HepG2 (cell line): Measurements from ENCODE around the gene PPP4R4. TPM values are rescaled to one million over a fixed set of nuclear protein-coding genes. Genes with fewer than 3 reads are reported as not detected.

Source experiments
- ATAC-seq: fragments of 200-7000 bp; cut with Tn5 transposase; 3 replicates; pipeline ENCODE4 v1.9.1; 2020; ENCODE audit warnings: mild to moderate bottlenecking, moderate library complexity
- BruUV-seq: library from RNA; stranded (reverse); fragments of 400-500 nt; replicated peaks from 2 replicates; lab custom pipeline; 2021; lab: Mats Ljungman, UMichigan
- CTCF ChIA-PET: fragments of 300-600 bp; formaldehyde crosslinking; extraction: SDS; loops from one replicate; lab custom pipeline; 2021; ENCODE audit warnings: low total read pairs, inconsistent platforms, low intra/inter-chr PET ratio; lab: Yijun Ruan, JAX
- POLR2A ChIA-PET: fragments of 350-600 bp; sonication (Branson Sonifier 250); formaldehyde crosslinking; loops from one replicate; lab custom pipeline; 2020; ENCODE audit warnings: antibody characterized with exemption, inconsistent platforms; lab: Yijun Ruan, JAX
- DNase-seq: peaks from one replicate; pipeline ENCODE4 v3.0.0-alpha.2; 2015; ENCODE audit warnings: low spot score
- FAIRE-seq: peaks from 3 replicates; lab custom pipeline; 2011; peaks lifted over from hg19 to GRCh38; lab: Jason Lieb, UNC
- H2AFZ ChIP-seq: one replicate; pipeline ENCODE4 v1.6.1; 2011; ENCODE audit warnings: low read length, inconsistent platforms
- H3K27ac ChIP-seq: fragments of 300-600 bp; 3 replicates; pipeline ENCODE4 v1.8.0; 2011; ENCODE audit warnings: mixed run types, mild to moderate bottlenecking, mixed read lengths, low read length, inconsistent platforms; ENCODE audit not compliant: insufficient read depth; ENCODE audit errors: extremely low read length
- H3K27me3 ChIP-seq, 2 experiments: fragments of 200-600 bp in 1 of 2; 2 replicates in 1 of 2; 3 replicates in 1 of 2; pipeline versions ENCODE4 v1.6.0 to v1.8.0; 2011; ENCODE audit warnings: low read length in 2 of 2, mild to moderate bottlenecking in 2 of 2, moderate library complexity in 2 of 2, inconsistent platforms in 1 of 2; ENCODE audit not compliant: insufficient read depth in 2 of 2, control insufficient read depth in 1 of 2
- H3K36me3 ChIP-seq, 2 experiments: fragments of 200-600 bp in 1 of 2; replicated peaks in 1 of 2; 2 replicates in 1 of 2; 3 replicates in 1 of 2; pipeline versions ENCODE4 v1.5.1 to v1.8.0; 2011; ENCODE audit warnings: low read length in 2 of 2, inconsistent platforms in 1 of 2; ENCODE audit not compliant: insufficient read depth in 2 of 2, control insufficient read depth in 1 of 2
- H3K4me1 ChIP-seq: 2 replicates; pipeline ENCODE4 v1.5.1; 2012; ENCODE audit warnings: low read length, inconsistent platforms; ENCODE audit not compliant: insufficient read depth
- H3K4me2 ChIP-seq: 2 replicates; pipeline ENCODE4 v1.6.0; 2011; ENCODE audit warnings: low read depth, low read length, inconsistent platforms
- H3K4me3 ChIP-seq, 3 experiments: fragments of 200-600 bp in 1 of 3; sonication (generic), shearing (Covaris generic) in 1 of 3; replicated peaks in 1 of 3; 2 replicates each; pipeline ENCODE4 v1.5.1; 2011 to 2016; ENCODE audit warnings: low read length in 3 of 3, inconsistent platforms in 2 of 3, low read depth in 2 of 3, mild to moderate bottlenecking in 2 of 3, control low read depth in 1 of 3, mixed read lengths in 1 of 3; ENCODE audit not compliant: insufficient read depth in 1 of 3
- H3K79me2 ChIP-seq: one replicate; pipeline ENCODE4 v1.6.1; 2011; ENCODE audit warnings: low read length, inconsistent platforms; ENCODE audit not compliant: insufficient read depth
- H3K9ac ChIP-seq: 2 replicates; pipeline ENCODE4 v1.6.0; 2011; ENCODE audit warnings: mild to moderate bottlenecking, low read depth, low read length, inconsistent platforms; ENCODE audit not compliant: insufficient read depth
- H3K9me3 ChIP-seq: 2 replicates; pipeline ENCODE4 v1.5.1; 2012; ENCODE audit warnings: mild to moderate bottlenecking, low read length
- H4K20me1 ChIP-seq: 2 replicates; pipeline ENCODE4 v1.6.0; 2011; ENCODE audit warnings: inconsistent platforms, mild to moderate bottlenecking, low read length, moderate library complexity; ENCODE audit not compliant: insufficient read depth
- AGO2 ChIP-seq: fragments of 200-400 bp; formaldehyde crosslinking; optimal IDR thresholded peaks from 2 replicates; pipeline ENCODE3; 2017; ENCODE audit warnings: mild to moderate bottlenecking, low read depth, low read length, moderate library complexity
- ATF1 ChIP-seq: IDR thresholded peaks from 2 replicates; pipeline ENCODE4 v1.6.1; 2016; ENCODE audit warnings: mild to moderate bottlenecking, control low read depth
- CHD2 ChIP-seq: IDR thresholded peaks from 2 replicates; pipeline ENCODE4 v1.6.1; 2011; ENCODE audit warnings: low read depth, low read length, improper control_type of control experiment
- FOXP1 ChIP-seq, 2 experiments: fragments of 450-650 bp in 1 of 2; IDR thresholded peaks; 2 replicates each; pipeline ENCODE4 v1.6.1; 2017 to 2018; ENCODE audit warnings: antibody characterized with exemption in 1 of 2
- GATAD2A ChIP-seq: IDR thresholded peaks from 2 replicates; pipeline ENCODE4 v1.6.1; 2016
- GLI4 ChIP-seq: sonication (generic); formaldehyde crosslinking; IDR thresholded peaks from 2 replicates; pipeline ENCODE4 v1.5.1; 2020; ENCODE audit warnings: missing genetic modification reagents, mild to moderate bottlenecking, moderate library complexity, borderline replicate concordance
- HNRNPL ChIP-seq: fragments of 200-400 bp; formaldehyde crosslinking; IDR thresholded peaks from 2 replicates; pipeline ENCODE4 v1.6.1; 2017; ENCODE audit warnings: mild to moderate bottlenecking, low read depth, low read length
- KLF12 ChIP-seq: sonication (generic); formaldehyde crosslinking; IDR thresholded peaks from 2 replicates; pipeline ENCODE4 v1.4.0; 2020; ENCODE audit warnings: missing genetic modification reagents, borderline replicate concordance
- RFX5 ChIP-seq: IDR thresholded peaks from 2 replicates; pipeline ENCODE4 v1.6.1; 2011; ENCODE audit warnings: low read depth, low read length, improper control_type of control experiment
- RFXAP ChIP-seq: sonication (generic); formaldehyde crosslinking; IDR thresholded peaks from 2 replicates; pipeline ENCODE4 v1.4.0; 2020; ENCODE audit warnings: missing genetic modification reagents, borderline replicate concordance
- SIN3B ChIP-seq: fragments of 150-350 bp; IDR thresholded peaks from 2 replicates; pipeline ENCODE4 v1.6.1; 2014; ENCODE audit warnings: low read length
- SKI ChIP-seq: fragments of 450-650 bp; IDR thresholded peaks from one replicate; pipeline ENCODE4 v1.6.1; 2018; ENCODE audit warnings: mild to moderate bottlenecking; ENCODE audit not compliant: partially characterized antibody
- ZFP1 ChIP-seq: IDR thresholded peaks from 2 replicates; pipeline ENCODE4 v1.6.1; 2016
- ZFY ChIP-seq: sonication (generic); formaldehyde crosslinking; IDR thresholded peaks from 2 replicates; pipeline ENCODE4 v1.4.0; 2020; ENCODE audit warnings: missing genetic modification reagents
- ZNF264 ChIP-seq: sonication (generic); formaldehyde crosslinking; IDR thresholded peaks from 2 replicates; pipeline ENCODE4 v1.4.0; 2020; ENCODE audit warnings: missing genetic modification reagents
- ZNF331 ChIP-seq: sonication (generic); formaldehyde crosslinking; IDR thresholded peaks from 2 replicates; pipeline ENCODE4 v1.4.0; 2020; ENCODE audit warnings: missing genetic modification reagents
- ZNF335 ChIP-seq: sonication (generic); formaldehyde crosslinking; IDR thresholded peaks from 2 replicates; pipeline ENCODE4 v1.4.0; 2020; ENCODE audit warnings: missing genetic modification reagents
- ZNF549 ChIP-seq: sonication (generic); formaldehyde crosslinking; IDR thresholded peaks from 2 replicates; pipeline ENCODE4 v1.5.0; 2020; ENCODE audit warnings: missing genetic modification reagents
- ZNF572 ChIP-seq: sonication (generic); formaldehyde crosslinking; IDR thresholded peaks from 2 replicates; pipeline ENCODE4 v1.5.1; 2020; ENCODE audit warnings: mild to moderate bottlenecking, missing genetic modification reagents
- ZNF598 ChIP-seq: sonication (generic); formaldehyde crosslinking; IDR thresholded peaks from 2 replicates; pipeline ENCODE4 v1.5.1; 2020; ENCODE audit warnings: mild to moderate bottlenecking, missing genetic modification reagents, borderline replicate concordance
- ZNF670 ChIP-seq: sonication (generic); formaldehyde crosslinking; IDR thresholded peaks from 2 replicates; pipeline ENCODE4 v1.8.0; 2022; ENCODE audit warnings: mild to moderate bottlenecking, missing genetic modification reagents, borderline replicate concordance
- ZNF672 ChIP-seq: sonication (generic); formaldehyde crosslinking; IDR thresholded peaks from 2 replicates; pipeline ENCODE4 v1.8.1; 2022; ENCODE audit warnings: missing genetic modification reagents
- WGBS: methylation state at CpG from one replicate; pipeline ENCODE4 v1.1.6; 2017; ENCODE audit warnings: low lambda C conversion rate; 5-methylcytosine and 5-hydroxymethylcytosine counted together
- in situ Hi-C: cut with HindIII; loops from 2 replicates; pipeline ENCODE4 v1.10.0; 2017; ENCODE audit warnings: low pct_unique_long_range_greater_than_20kb; ENCODE audit not compliant: extremely low pct_ligation_motif_present
- intact Hi-C: fragments of 100-400 bp; cut with micrococcal nuclease; formaldehyde crosslinking; loops from one replicate; pipeline ENCODE4 v1.10.0; 2022; ENCODE audit not compliant: unreplicated experiment
- polyA plus RNA-seq, 8 experiments: library from polyadenylated mRNA; depleted of rRNA in 3 of 8; stranded (reverse) in 7 of 8; unstranded in 1 of 8; fragments of >200 nt; fragmentation: Illumina TruSeq in 4 of 8; extraction: Trizol in 4 of 8; gene quantifications; 2 replicates each; pipeline versions ENCODE4 v1.2.1 to v1.2.3, GENCODE V29; 2011 to 2016; ENCODE audit warnings: low read depth in 4 of 8, missing spikeins in 1 of 8, mixed read lengths in 1 of 8; ENCODE audit not compliant: insufficient read depth in 1 of 8
- total RNA-seq, 5 experiments: library from RNA; depleted of rRNA; stranded (reverse); fragments of >200 nt; fragmentation: Illumina TruSeq; extraction: Trizol; gene quantifications; 2 replicates each; pipeline ENCODE4 v1.2.3, GENCODE V29; 2016; ENCODE audit warnings: low read depth in 1 of 5
- TF ChIP-seq, protein P1 (sequence below): IDR thresholded peaks from 2 replicates; pipeline ENCODE4 v1.6.1; 2016; ENCODE audit warnings: mild to moderate bottlenecking, missing biosample characterization, missing genetic modification reagents
- TF ChIP-seq, protein P2 (sequence below): conservative IDR thresholded peaks from 2 replicates; pipeline ENCODE4 v1.6.1; 2018; ENCODE audit warnings: missing genetic modification reagents
- TF ChIP-seq, protein P3 (sequence below): sonication (generic); formaldehyde crosslinking; conservative IDR thresholded peaks from 2 replicates; pipeline ENCODE4 v1.8.1; 2023; ENCODE audit warnings: missing genetic modification reagents

The PPP4R4 gene
- total and polyA plus RNA-seq, 2 of the 13 experiments (the other 11 are each of a cell fraction or from before 2014, with no cell fraction given), result 9.5 to 19.8 TPM

DNA sequence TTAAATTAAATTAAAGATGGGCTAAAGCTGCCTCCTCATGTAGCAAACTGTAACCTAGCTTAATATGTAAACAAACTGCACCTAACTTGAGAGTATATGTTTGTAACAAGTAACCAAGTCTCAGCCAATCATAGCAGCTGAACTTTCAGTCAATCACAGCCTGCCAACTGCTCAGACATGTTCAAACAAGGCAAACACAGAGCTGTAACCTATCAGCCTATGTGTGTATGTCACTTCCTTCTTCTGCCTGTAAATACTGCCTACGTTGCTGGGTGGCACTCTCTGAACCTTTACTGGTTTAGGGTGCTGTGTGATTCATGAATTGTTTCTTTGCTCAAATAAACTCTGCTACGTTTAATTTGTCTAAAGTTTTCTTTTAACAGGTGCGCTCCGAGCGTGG lies 146.1 kb downstream of the PPP4R4 start:
- peak overlapping the region; percentile 87 for H3K27ac ChIP-seq
- no TSS peak for BruUV-seq
- peak overlapping the region; percentile 61 to 87 (median 67) for H3K4me3 ChIP-seq
- DNase-seq (peak; percentile 89), FAIRE-seq (peak; percentile 86), ATAC-seq (peak; percentile 77)
- CTCF ChIA-PET, result no interaction called here
- H3K36me3 ChIP-seq, result no peaks in the 10 kb centered on the region; a peak in 1 of 5 replicates
- POLR2A ChIA-PET, result interaction anchor here (0.9 to 4.8 kb wide), 12 partner anchors 11 to 295 kb away, joined by 3 to 19 read pairs (median 6); partner anchors contain the start of genes SERPINA1 and SERPINA10
- peaks cover 81% of the 10 kb centered on the region for H3K4me1 ChIP-seq
- no peaks in the 10 kb centered on the region for H3K9me3 ChIP-seq
- no peaks in the 10 kb centered on the region for H3K27me3 ChIP-seq
- H2AFZ ChIP-seq, result peak overlapping the region; percentile 7
- 4% methylated on average over 5 of the region's 5 CpGs for WGBS
- in situ Hi-C loops, result no loop called here
- H4K20me1 ChIP-seq, result peaks cover 6% of the 10 kb centered on the region; the same call in 1 of the 2 replicates
- intact Hi-C loops, result loop anchor here (2.0 to 5.0 kb wide), 2 partner anchors 37 to 57 kb away; no protein-coding TSS in a partner anchor
- H3K79me2 ChIP-seq, result peaks cover 75% of the 10 kb centered on the region
- peak overlapping the region; percentile 70 for H3K9ac ChIP-seq
- H3K4me2 ChIP-seq, result peak overlapping the region; percentile 83
- TF ChIP-seq FOXP1 (IDR thresholded peaks at IDR 0.05) (no peak; the same call in 1 of the 2 replicates), FOXP1 (CRISPR knock-in tag; IDR thresholded peaks at IDR 0.05) (peak; percentile 62), GLI4 (CRISPR knock-in tag) (no peak), ZNF670 (CRISPR knock-in tag) (no peak), AGO2 (no peak), ZNF335 (no peak), RFX5 (peak; percentile 29; the same call in 1 of the 2 replicates), ZNF264 (CRISPR knock-in tag) (no peak), ATF1 (peak; percentile 23; the same call in 1 of the 2 replicates), GATAD2A (CRISPR knock-in tag) (peak; percentile 58), ZNF572 (CRISPR knock-in tag) (no peak), ZNF331 (CRISPR knock-in tag) (0 out of 2 replicates have a peak, but pooled peaks have one; percentile 17), ZNF549 (CRISPR knock-in tag) (no peak), ZNF598 (CRISPR knock-in tag) (no peak), ZNF672 (no peak), ZFP1 (no peak), ZFY (CRISPR knock-in tag) (no peak), SKI (peak; percentile 23), RFXAP (CRISPR knock-in tag) (peak; percentile 65; the same call in 1 of the 2 replicates), KLF12 (CRISPR knock-in tag) (no peak), SIN3B (no peak), CHD2 (no peak), HNRNPL (no peak)
- TF ChIP-seq, protein P1, sequence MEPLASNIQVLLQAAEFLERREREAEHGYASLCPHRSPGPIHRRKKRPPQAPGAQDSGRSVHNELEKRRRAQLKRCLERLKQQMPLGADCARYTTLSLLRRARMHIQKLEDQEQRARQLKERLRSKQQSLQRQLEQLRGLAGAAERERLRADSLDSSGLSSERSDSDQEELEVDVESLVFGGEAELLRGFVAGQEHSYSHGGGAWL (CRISPR knock-in tag), result no peak
- TF ChIP-seq, protein P2, sequence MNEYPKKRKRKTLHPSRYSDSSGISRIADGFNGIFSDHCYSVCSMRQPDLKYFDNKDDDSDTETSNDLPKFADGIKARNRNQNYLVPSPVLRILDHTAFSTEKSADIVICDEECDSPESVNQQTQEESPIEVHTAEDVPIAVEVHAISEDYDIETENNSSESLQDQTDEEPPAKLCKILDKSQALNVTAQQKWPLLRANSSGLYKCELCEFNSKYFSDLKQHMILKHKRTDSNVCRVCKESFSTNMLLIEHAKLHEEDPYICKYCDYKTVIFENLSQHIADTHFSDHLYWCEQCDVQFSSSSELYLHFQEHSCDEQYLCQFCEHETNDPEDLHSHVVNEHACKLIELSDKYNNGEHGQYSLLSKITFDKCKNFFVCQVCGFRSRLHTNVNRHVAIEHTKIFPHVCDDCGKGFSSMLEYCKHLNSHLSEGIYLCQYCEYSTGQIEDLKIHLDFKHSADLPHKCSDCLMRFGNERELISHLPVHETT, result no peak
- TF ChIP-seq, protein P3, sequence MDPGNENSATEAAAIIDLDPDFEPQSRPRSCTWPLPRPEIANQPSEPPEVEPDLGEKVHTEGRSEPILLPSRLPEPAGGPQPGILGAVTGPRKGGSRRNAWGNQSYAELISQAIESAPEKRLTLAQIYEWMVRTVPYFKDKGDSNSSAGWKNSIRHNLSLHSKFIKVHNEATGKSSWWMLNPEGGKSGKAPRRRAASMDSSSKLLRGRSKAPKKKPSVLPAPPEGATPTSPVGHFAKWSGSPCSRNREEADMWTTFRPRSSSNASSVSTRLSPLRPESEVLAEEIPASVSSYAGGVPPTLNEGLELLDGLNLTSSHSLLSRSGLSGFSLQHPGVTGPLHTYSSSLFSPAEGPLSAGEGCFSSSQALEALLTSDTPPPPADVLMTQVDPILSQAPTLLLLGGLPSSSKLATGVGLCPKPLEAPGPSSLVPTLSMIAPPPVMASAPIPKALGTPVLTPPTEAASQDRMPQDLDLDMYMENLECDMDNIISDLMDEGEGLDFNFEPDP, result no peak
